ENCODE data around the gene TNFRSF19.
"Not testable (repeated sequence)": the region's sequence is repeated elsewhere in the genome, so short reads cannot be mapped to it uniquely, and the experiment has no call there.

Gene TNFRSF19

GRCh38 chr13:23570921-23571315 is 706 bp downstream of the TNFRSF19 start:
- peak; percentile 26 for DNase-seq (ENCODE audit: low read depth)

- no peak for DNase-seq (ENCODE audit: low read depth)
These were observed 1.2 kb downstream of the TNFRSF19 start for GRCh38 chr13:23571431-23571830.

- no peak for DNase-seq (ENCODE audit: low read depth)
These were observed 2.6 kb downstream of the TNFRSF19 start for GRCh38 chr13:23572836-23573235.

- no peak for DNase-seq (ENCODE audit: low read depth)
These were observed 4.4 kb downstream of the TNFRSF19 start for GRCh38 chr13:23574421-23575145.

- DNase-seq (ENCODE audit: low read depth) = no peak
These were observed 5.4 kb downstream of the TNFRSF19 start for GRCh38 chr13:23575632-23576031.

GRCh38 chr13:23578411-23579071 is 8.3 kb downstream of the TNFRSF19 start:
- peak; percentile 60 for DNase-seq (ENCODE audit: low read depth)

GRCh38 chr13:23579072-23579895 is 9.1 kb downstream of the TNFRSF19 start:
- peak; percentile 68 for DNase-seq (ENCODE audit: low read depth)

- DNase-seq (ENCODE audit: low read depth) = no peak
These were observed 9.9 kb downstream of the TNFRSF19 start for GRCh38 chr13:23579896-23580683.

- no peak for DNase-seq (ENCODE audit: low read depth)
These were observed 10.5 kb downstream of the TNFRSF19 start for GRCh38 chr13:23580684-23581060.

- DNase-seq (ENCODE audit: low read depth) = no peak
These were observed 13.3 kb downstream of the TNFRSF19 start for GRCh38 chr13:23583491-23583890.

- DNase-seq (ENCODE audit: low read depth) = no peak
These were observed 14.1 kb downstream of the TNFRSF19 start for GRCh38 chr13:23584275-23584674.

GRCh38 chr13:23586336-23586735 is 16.1 kb downstream of the TNFRSF19 start:
- DNase-seq (ENCODE audit: low read depth) = no peak

GRCh38 chr13:23588666-23589065 is 18.5 kb downstream of the TNFRSF19 start:
- DNase-seq (ENCODE audit: low read depth) = peak; percentile 52

GRCh38 chr13:23592596-23592995 is 22.4 kb downstream of the TNFRSF19 start:
- no peak for DNase-seq (ENCODE audit: low read depth)

GRCh38 chr13:23593148-23593547 is 22.9 kb downstream of the TNFRSF19 start:
- DNase-seq (ENCODE audit: low read depth) = no peak

- DNase-seq (ENCODE audit: low read depth) = not testable (repeated sequence)
These were observed 24.1 kb downstream of the TNFRSF19 start for GRCh38 chr13:23594290-23594689.

GRCh38 chr13:23598369-23598768 is 28.2 kb downstream of the TNFRSF19 start:
- no peak for DNase-seq (ENCODE audit: low read depth)

GRCh38 chr13:23599083-23599925 is 29.1 kb downstream of the TNFRSF19 start:
- DNase-seq (ENCODE audit: low read depth) = no peak

- no peak for DNase-seq (ENCODE audit: low read depth)
These were observed 29.9 kb downstream of the TNFRSF19 start for GRCh38 chr13:23600100-23600499.

GRCh38 chr13:23600534-23600933 is 30.3 kb downstream of the TNFRSF19 start:
- DNase-seq (ENCODE audit: low read depth) = no peak

GRCh38 chr13:23605831-23606230 is 35.6 kb downstream of the TNFRSF19 start:
- no peak for DNase-seq (ENCODE audit: low read depth)

All from amniotic epithelial cell (primary cell).